ENCODE measurements around the gene AKR1C8. TPM values are rescaled to one million over a fixed set of nuclear protein-coding genes. Genes with fewer than 3 reads are reported as not detected.
A peak's percentile ranks its signal among the peaks of the same experiment; 100 is the strongest.

The AKR1C8 gene
- total and polyA plus RNA-seq, 2 of the 13 experiments (the other 11 are each of a cell fraction or from before 2014, with no cell fraction given) = 0.12 TPM; not detected in 1

GRCh38 chr10:5147255-5147980 lies 37.5 kb downstream of the AKR1C8 start (continued):
- TF ChIP-seq ZNF318 (CRISPR knock-in tag; IDR thresholded peaks at IDR 0.05) (no peak), ZNF841 (CRISPR knock-in tag; IDR thresholded peaks at IDR 0.05; ENCODE audit: borderline replicate concordance) (no peak), ZNF772 (CRISPR knock-in tag; IDR thresholded peaks at IDR 0.05) (peak; percentile 43; the same call in 1 of the 2 replicates), HDAC1 (CRISPR knock-in tag; IDR thresholded peaks at IDR 0.05) (peak; percentile 72; the same call in 1 of the 2 replicates), ZBTB20 (CRISPR knock-in tag; IDR thresholded peaks at IDR 0.05; ENCODE audit: borderline replicate concordance, low read depth) (peak; percentile 84; the same call in 1 of the 2 replicates), PRPF4 (IDR thresholded peaks at IDR 0.05; ENCODE audit: low read depth, low read length, poor library complexity, severe bottlenecking) (no peak), ZFP1 (CRISPR knock-in tag; IDR thresholded peaks at IDR 0.05) (peak; percentile 85), SKIL (CRISPR knock-in tag; IDR thresholded peaks at IDR 0.05; ENCODE audit: borderline replicate concordance) (peak; percentile 62; the same call in 1 of the 2 replicates), FOXC1 (CRISPR knock-in tag; IDR thresholded peaks at IDR 0.05; ENCODE audit: borderline replicate concordance) (no peak), PAXIP1 (CRISPR knock-in tag; conservative IDR thresholded peaks at IDR 0.05) (peak; percentile 99), ZBTB37 (CRISPR knock-in tag; IDR thresholded peaks at IDR 0.05) (peak; percentile 82), ZSCAN31 (CRISPR knock-in tag; IDR thresholded peaks at IDR 0.05; ENCODE audit: low read depth) (no peak)

Data from HepG2 (cell line).